Activated CD4-positive, alpha-beta T cell treated with anti-CD3 and anti-CD28 coated beads, Interleukin-2, Interleukin-4, amounts not matched to agents 100 ng/mL and 50 ng/mL, durations not matched to agents 16 hours and 8 hours (primary cell): ENCODE results near the gene CERS6.

ENCODE experiments used
- DNase-seq: peaks from one replicate; pipeline ENCODE4 v3.0.0-alpha.2; 2020; ENCODE audit warnings: low spot score

Gene CERS6

GRCh38 chr2:168443818-168444217 is 12.3 kb upstream of the CERS6 start:
- no peak for DNase-seq

- no peak for DNase-seq
Measured at GRCh38 chr2:168445960-168446359, 10.1 kb upstream of the CERS6 start.

- DNase-seq: no peak
Measured at GRCh38 chr2:168448980-168449379, 7.1 kb upstream of the CERS6 start.

DNA sequence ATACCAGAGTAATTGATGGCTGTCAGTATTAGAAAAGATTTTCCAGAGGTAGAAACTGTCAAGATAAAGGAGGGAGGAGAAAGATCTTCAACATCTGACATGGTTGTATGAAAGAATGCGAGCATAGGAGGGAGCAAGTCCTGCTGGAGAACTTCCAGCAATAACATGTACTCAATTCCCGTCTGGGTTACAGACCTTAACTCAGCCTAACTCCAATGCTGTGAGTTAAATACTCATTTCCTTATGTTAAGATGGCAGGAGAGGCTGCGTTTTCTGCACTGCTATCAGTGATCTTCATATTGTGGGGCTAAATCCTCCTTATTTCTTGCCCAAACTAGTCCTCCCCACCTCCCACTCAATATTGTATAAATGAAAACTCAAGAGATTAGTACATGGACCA is 6.7 kb upstream of the CERS6 start:
- DNase-seq: no peak

DNA sequence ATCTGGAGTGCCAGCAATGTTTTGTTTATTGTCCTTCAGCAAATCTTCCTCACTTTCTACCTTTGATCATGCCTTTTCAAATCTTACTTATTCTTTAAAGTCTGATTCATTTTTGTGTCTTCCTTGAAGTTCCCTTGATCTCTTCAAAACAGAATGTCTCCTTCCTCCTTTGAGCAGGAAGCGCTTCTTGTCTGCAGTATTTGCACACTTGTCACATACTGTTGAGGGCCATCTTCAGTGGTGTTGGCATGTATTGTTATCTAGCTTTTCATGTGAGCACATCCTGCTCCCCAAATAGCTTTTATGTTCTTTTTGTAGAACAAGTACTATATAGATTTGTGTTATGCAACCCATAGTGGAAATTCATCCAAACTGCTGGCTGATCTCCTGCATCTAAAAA is 5.9 kb upstream of the CERS6 start:
- no peak for DNase-seq

DNA sequence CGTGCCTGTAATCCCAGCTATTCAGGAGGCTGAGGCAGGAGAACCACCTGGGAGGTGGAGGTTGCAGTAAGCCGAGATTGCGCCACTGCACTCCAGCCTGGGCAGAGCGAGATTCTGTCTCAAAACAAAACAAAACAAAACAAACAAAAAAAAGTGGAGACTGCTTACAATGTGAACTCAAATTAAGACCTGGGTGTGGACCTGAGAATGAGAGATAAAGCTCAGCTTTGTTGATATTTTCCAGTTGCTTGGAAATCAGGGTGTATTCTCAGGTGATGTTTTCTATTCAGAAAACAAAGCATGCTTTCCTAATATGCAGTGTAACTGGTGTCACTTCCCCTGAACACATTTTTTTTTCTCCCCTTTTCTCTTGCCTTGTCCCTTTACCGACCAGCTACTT is 5.3 kb upstream of the CERS6 start:
- no peak for DNase-seq

DNA sequence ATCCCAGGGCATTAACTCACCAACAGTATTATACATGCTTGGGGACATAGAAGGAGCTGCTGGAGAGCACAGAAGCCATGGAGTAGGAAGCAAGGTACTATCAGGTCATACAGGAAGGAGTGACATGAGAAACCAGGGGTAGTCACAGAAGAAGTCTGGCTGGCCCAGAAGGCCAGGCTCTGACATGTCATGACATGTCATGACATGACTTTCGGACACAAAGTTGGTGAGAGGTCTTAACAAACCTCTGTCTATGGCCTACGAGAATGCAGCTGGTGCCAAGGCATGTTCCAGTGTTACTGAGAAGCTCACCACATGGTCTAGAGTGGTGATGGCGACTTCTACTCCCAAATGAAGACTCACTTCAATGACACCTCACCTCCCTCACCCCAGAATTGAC is 3.3 kb upstream of the CERS6 start:
- DNase-seq: no peak

DNA sequence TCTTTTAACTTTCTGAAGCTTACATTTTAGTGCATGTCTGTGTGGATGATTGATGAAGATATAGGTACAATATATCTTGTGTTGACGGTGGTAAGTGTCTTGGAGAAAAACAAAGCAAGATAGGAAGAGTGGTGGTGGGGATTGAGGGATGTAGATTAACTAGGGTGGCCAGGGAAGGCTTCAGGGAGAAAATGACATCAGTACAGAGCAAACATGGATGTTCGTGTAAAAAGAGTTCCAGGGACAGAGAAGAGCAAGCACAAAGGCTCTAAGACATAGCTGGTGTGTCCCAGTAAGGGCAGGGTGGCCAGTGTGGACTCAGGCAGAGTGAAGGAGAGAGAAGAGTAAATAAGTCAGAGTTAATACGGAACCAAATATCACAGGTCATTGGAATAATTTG is 2.7 kb upstream of the CERS6 start:
- DNase-seq: no peak

DNA sequence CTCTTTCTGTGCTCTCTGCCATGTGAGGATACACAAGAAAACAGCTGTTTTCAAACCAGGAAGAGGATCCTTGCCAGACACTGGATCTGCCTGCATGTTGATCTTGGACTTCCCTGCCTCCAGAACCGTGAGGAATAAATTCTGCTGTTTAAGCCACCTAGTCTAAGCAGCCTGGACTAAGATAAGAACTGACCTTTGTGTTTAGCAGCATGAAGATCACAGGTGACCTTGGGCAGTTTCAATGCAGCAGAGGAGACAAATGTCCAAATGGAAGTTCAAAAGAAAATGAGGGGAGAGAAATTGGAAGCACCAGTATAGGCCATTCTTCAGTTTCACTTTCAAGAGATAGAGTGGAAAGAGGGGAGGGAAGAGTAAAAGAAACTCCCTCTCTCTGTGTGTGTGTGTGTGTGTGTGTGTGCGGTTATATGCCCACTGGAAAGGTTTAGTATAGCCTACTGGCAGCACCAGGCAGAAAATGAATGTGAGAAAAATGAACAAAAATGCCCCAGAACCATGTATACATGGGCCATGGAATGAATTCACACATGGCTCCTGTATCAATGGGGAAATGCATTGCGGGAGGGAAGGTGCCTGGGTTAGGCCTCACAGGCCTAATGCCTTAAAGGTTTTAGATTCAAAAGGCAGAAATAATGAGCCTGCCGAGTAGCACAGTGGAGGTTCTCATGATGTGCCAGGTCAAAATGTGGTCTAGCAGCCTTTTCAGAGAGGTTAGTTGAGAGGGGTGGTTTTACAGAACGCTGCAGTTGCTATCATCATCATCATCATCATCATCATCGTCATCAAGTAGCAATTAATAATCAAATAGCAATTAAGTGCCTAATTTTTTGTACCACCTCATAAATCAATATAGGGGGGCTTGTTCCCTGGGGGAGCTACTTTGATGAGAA is 1.1 kb upstream of the CERS6 start:
- DNase-seq: no peak

DNA sequence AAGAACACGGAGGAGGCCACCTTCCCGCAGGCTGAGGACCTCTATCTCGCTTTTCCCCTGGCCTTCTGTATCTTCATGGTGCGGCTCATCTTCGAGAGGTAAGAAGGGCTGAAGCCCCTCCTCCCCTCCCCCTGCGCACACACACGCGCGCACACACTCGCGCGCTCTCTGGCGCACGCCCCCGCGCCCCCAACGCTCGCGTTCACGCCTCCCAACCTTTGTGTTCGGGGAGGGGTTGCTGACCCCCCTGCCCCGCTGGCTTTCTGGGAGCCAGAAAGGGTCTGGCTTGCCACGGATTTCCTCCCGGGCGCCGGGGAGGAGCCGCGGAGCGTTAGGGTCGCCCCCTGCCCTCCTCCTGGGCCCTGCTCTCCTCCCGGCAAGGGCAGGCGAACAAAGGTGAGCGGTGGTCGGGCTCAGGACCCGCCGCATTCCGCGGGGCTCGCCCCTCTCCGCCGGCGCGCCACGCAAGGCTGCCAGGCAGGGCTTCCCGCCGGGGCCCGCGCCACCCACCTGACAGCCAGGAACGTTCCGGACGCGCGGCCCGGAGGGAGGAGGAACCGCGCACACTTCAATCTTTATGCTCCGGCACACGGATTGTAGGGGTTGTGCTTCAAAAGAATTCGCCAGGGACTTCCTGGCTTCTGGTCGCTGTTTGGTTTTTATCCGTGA is 583 bp downstream of the CERS6 start:
- DNase-seq: peak; percentile 30

GRCh38 chr2:168457190-168457895 is 1.3 kb downstream of the CERS6 start:
- DNase-seq: no peak

DNA sequence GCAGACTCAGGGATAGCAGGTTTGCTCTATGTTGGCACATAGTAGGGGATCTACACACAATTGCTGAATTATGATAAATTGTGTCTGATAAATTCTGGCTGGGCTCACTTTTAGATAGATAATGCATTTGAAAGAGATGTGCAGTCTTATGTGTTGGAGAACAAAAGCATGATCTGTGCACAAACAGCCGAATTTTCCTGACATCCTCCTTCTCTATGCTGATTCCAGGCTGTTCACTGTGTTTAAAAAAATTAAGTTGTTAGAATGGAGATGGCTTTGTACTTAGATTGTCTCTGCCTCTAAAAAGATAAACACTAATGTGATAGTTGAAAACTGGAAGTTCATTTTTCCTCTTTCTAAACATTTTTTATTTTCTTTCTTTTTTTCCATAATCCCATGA is 2.1 kb downstream of the CERS6 start:
- DNase-seq: no peak

- no peak for DNase-seq
Measured at GRCh38 chr2:168459256-168459655, 3.2 kb downstream of the CERS6 start.

DNA sequence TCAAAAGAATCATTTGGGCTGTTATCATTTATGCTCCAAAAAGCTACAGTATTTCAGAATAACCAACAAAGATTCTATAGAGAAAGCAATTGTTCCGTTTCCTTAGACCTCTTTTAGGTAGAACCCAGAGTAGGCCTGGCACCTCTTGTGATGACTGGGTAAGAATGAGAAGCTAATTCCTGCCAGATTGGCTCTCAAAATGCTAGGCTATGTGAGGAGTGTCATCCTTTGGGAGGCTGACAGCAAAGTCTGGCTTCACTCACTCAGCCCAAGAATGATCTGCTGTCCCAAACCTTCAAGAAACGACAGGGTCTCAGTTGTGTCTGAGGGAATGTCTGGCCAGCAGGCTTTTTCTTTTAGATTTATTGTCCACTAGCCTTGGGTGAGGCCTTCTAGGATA is 4.5 kb downstream of the CERS6 start:
- DNase-seq: no peak

DNA sequence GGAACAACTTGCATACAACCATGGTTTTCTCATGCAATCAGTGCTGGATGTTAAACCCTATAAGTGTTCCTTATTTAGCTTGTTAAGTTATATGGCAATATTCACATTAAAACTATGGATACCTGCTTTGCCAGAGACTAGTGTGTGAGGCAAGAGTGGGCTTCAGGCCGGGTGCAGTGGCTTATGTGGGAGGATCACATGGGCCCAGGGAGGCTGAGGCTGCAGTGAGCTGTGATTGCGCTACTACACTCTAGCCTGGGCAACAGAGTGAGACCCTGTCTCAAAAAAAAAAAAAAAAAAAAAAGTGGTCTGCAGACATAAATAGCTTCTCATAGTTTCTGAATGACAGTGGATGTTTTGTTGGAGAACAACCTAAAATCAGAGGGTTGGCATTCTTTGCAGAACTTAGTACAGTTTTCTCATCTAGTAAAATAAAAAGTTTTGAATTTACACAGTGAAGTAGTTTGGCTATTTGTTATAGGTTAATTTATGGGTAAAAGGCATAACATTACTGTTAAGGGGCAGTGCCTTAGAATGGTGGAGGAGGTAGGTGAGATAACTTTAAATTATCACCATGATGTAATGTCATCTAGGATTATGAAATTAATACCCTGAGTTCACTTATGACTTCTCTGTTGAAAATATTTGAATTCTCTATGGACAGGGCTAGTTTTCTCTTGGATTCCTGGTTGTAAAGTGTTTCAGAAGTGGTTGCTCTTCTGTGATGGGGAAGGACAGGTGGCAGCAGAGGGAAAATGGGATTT is 5.3 kb downstream of the CERS6 start:
- DNase-seq: no peak

- DNase-seq: no peak
Measured at GRCh38 chr2:168461942-168462331, 5.9 kb downstream of the CERS6 start.

DNA sequence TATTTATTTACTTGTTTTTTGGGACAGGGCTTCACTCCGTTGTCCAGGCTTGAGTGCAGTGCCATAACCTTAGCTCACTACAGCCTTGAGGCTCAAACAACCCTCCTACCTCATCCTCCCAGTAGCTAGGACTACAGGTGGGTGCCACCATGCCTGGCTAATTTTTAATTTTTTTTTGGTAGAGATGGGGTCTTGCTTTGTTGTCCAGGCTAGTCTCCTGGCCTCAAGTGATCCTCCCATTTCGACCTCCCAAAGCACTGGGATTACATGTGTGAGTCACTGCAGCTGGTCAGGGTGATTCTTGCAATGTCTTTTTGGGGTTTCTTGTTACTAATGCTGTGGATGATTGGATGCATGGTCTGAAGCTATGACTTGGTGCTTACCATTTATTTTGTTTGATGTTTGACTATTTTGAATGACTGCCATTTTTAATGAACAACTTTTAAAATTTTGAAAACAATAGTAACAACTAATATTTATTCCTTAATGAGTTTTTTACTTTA is 6.5 kb downstream of the CERS6 start:
- DNase-seq: no peak

DNA sequence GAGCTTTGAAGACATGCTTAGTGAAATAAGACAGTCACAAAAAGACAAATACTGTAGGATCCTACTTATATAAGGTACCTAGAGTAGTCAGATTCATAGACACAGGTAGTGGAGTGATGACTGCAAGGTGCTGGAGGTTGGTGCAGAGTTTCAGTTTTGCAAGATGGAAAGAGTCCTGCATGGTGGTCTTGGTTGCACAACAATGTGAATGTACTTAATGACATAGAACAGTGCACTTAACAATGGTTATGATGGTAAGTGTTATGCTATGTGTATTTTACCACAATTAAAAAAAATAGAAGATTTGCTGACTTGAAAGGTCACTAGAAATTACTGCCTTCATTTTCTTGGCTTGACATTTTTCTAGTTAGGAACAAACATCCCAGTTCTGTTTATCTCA is 9.5 kb downstream of the CERS6 start:
- peak; percentile 30 for DNase-seq

DNA sequence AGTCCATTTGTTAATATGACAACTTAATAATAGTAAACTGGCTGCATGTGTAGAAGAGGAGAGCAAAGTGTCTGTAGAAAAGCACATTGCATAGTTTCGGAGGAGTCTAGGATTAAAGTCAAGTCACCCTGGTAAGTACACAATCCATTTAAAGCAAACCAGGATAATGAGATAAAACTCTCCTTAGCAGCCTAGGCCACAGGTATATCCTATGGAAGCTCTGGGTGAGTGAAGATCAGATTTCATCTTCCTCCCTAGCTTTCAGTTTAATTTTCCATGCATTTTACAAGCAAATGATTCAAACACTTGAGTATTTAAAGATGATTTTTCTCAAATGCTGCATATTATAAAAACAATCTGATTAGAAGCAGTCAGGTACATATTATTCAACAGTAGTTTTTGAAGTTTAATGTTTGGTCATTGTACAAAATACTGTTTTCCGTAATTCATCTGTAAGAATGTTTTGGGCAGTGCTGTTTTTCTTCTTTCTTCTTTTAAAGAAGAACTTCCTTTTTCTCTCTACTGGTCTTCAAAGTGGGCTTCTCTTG is 10.2 kb downstream of the CERS6 start:
- DNase-seq: no peak

- no peak for DNase-seq
Measured at GRCh38 chr2:168466834-168467565, 10.9 kb downstream of the CERS6 start.

DNA sequence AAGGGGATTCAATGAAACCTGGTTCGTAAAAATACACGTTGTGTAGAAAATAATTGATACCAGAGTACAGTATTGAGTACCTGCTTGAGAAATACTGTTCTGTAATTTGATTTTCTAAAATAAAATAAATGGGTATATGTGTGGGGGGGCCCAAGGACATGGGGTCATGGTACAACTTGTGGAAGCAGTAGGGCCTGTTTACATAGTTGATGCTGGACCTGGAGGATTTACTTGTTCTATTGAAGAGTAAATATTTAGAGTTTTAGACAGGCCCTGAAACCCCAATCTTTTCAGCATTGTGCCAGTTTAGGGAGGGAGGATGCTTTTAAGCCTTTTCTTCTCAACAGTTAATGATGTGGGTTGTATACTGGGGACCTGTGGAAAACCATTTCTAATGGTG is 11.7 kb downstream of the CERS6 start:
- no peak for DNase-seq
